Smooth muscle cell (in vitro differentiated cells): ENCODE measurements around the gene KIF25. TPM values are rescaled to one million over a fixed set of nuclear protein-coding genes. Genes with fewer than 3 reads are reported as not detected.

ENCODE experiments used
- DNase-seq: peaks from one replicate; lab custom pipeline; 2025; ENCODE audit not compliant: unreplicated experiment; lab: John Stamatoyannopoulos, UW
- H2AFZ ChIP-seq: fragments of 200-600 bp; sonication (generic); 2 replicates; pipeline ENCODE4 v1.6.0; 2016; ENCODE audit warnings: antibody characterized with exemption, low read depth, mild to moderate bottlenecking
- H3F3A ChIP-seq: fragments of 200-600 bp; sonication (generic); 2 replicates; pipeline ENCODE4 v1.6.0; 2017; ENCODE audit warnings: antibody characterized with exemption, low read depth
- H3K27ac ChIP-seq: fragments of 200-600 bp; sonication (generic); 2 replicates; pipeline ENCODE4 v1.5.1; 2016; ENCODE audit warnings: low read depth, mild to moderate bottlenecking
- H3K27me3 ChIP-seq: fragments of 200-600 bp; sonication (generic); 2 replicates; pipeline ENCODE4 v1.6.1; 2016; ENCODE audit warnings: low read depth, mild to moderate bottlenecking
- H3K36me3 ChIP-seq: fragments of 200-600 bp; sonication (generic); 2 replicates; pipeline ENCODE4 v1.5.1; 2016; ENCODE audit warnings: low read depth
- H3K4me1 ChIP-seq: fragments of 200-600 bp; sonication (generic); 2 replicates; pipeline ENCODE4 v1.5.1; 2016; ENCODE audit warnings: low read depth
- H3K4me2 ChIP-seq: fragments of 200-600 bp; sonication (generic); 2 replicates; pipeline ENCODE4 v1.6.0; 2016; ENCODE audit warnings: mild to moderate bottlenecking
- H3K4me3 ChIP-seq: fragments of 200-600 bp; sonication (generic); 2 replicates; pipeline ENCODE4 v1.5.1; 2016; ENCODE audit warnings: mild to moderate bottlenecking
- H3K79me2 ChIP-seq: fragments of 200-600 bp; sonication (generic); 2 replicates; pipeline ENCODE4 v1.6.0; 2016; ENCODE audit warnings: low read depth, mild to moderate bottlenecking
- H3K9ac ChIP-seq: fragments of 200-600 bp; sonication (generic); 2 replicates; pipeline ENCODE4 v1.6.0; 2016; ENCODE audit warnings: low read depth
- H3K9me3 ChIP-seq: fragments of 200-600 bp; sonication (generic); replicated peaks from 2 replicates; pipeline ENCODE4 v1.5.1; 2016; ENCODE audit warnings: low read depth
- H4K20me1 ChIP-seq: fragments of 200-600 bp; sonication (generic); 2 replicates; pipeline ENCODE4 v1.6.0; 2016; ENCODE audit warnings: low read depth
- CTCF ChIP-seq: fragments of 200-600 bp; sonication (generic); IDR thresholded peaks from 2 replicates; pipeline ENCODE4 v1.5.1; 2017; ENCODE audit warnings: borderline replicate concordance, mild to moderate bottlenecking, antibody characterized with exemption; ENCODE audit not compliant: insufficient read depth, poor library complexity, severe bottlenecking
- WGBS: methylation state at CpG from one replicate; pipeline ENCODE4 v1.1.7; 2016; ENCODE audit warnings: low lambda C conversion rate; 5-methylcytosine and 5-hydroxymethylcytosine counted together
- polyA plus RNA-seq: library from polyadenylated mRNA; unstranded; fragments of >200 nt; fragmentation: Nextera tagmentation; extraction: Ambion mirVana; gene quantifications from 2 replicates; pipeline ENCODE4 v1.2.1, GENCODE V29; 2016
- total RNA-seq: library from RNA; depleted of rRNA; stranded (reverse); fragments of >200 nt; gene quantifications from 2 replicates; pipeline ENCODE4 v1.2.3, GENCODE V29; 2014

KIF25 gene
- total and polyA plus RNA-seq, 2 experiments from 2014 or later = 0.22 to 1.5 TPM

DNA sequence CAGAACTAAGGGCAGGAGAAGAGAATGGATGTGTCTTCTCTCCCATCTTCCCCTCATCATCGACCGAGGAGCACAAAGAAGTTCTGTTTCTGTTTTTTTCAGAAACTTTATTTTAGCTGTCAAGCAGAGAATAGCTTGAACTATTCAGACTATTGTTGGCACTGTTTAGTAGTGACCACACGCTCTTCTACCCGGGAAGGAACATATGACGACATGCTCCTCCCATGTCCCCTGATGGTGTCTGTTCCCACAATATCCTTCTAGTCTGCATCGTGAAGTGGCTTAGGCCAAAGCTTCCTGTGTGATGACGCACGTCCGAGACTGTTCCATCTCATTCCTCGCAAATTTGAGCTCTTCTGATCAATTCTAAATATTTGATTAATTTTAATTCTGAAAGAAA, 27.2 kb upstream of the KIF25 start:
- no peak for DNase-seq
- H3K4me3 ChIP-seq = no peak overlapping the region
- no peaks in the 10 kb centered on the region for H3K9me3 ChIP-seq
- WGBS = 93% methylated on average over 10 of the region's 10 CpGs
- H3K27ac ChIP-seq = no peak overlapping the region
- H3K79me2 ChIP-seq = no peaks in the 10 kb centered on the region
- TF ChIP-seq CTCF = no peak
- no peak overlapping the region for H3K4me2 ChIP-seq
- H3K4me1 ChIP-seq = peaks cover 7% of the 10 kb centered on the region
- H3K9ac ChIP-seq = no peak overlapping the region
- no peaks in the 10 kb centered on the region for H4K20me1 ChIP-seq
- no peak overlapping the region for H2AFZ ChIP-seq
- peaks cover 10% of the 10 kb centered on the region for H3K36me3 ChIP-seq
- H3K27me3 ChIP-seq = no peaks in the 10 kb centered on the region
- H3F3A ChIP-seq = peaks cover 23% of the 10 kb centered on the region

DNA sequence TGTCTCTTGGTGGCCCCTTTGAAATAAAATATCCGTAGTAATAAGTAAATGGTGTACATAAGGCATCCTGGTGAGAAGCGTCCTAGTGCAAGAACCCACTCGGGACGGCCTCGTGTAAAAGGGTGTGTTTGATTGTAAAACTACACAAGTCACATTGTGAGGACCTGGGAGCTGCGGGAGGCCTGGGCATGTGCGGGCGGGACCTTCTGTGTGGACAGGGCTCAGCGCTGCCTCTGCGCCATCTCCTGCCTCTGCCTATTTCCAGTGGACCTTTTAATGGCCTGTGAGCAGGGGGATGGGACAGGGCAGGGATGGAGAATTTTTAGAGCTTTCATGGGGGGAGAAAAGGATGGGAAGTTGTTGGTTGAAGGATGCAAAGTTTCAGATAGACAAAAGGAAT, 25.3 kb upstream of the KIF25 start:
- Histone ChIP-seq H3K79me2 (no peaks in the 10 kb centered on the region), H3K9me3 (no peaks in the 10 kb centered on the region), H3F3A (peaks cover 23% of the 10 kb centered on the region), H3K4me2 (no peak overlapping the region), H3K36me3 (peaks cover 10% of the 10 kb centered on the region), H3K27me3 (no peaks in the 10 kb centered on the region), H3K9ac (no peak overlapping the region), H3K27ac (no peak overlapping the region), H3K4me1 (peaks cover 7% of the 10 kb centered on the region), H2AFZ (no peak overlapping the region), H3K4me3 (no peak overlapping the region), H4K20me1 (no peaks in the 10 kb centered on the region)
- DNase-seq = no peak
- 94% methylated on average over 10 of the region's 10 CpGs for WGBS
- no peak for TF ChIP-seq CTCF

GRCh38 chr6:167973148-167973885, 24.2 kb upstream of the KIF25 start:
- no peak overlapping the region for H3K4me2 ChIP-seq
- peaks cover 10% of the 10 kb centered on the region for H3K36me3 ChIP-seq
- no peaks in the 10 kb centered on the region for H4K20me1 ChIP-seq
- H3K4me3 ChIP-seq = no peak overlapping the region
- no peak overlapping the region for H2AFZ ChIP-seq
- peaks cover 7% of the 10 kb centered on the region for H3K4me1 ChIP-seq
- no peak overlapping the region for H3K9ac ChIP-seq
- no peaks in the 10 kb centered on the region for H3K9me3 ChIP-seq
- H3K79me2 ChIP-seq = no peaks in the 10 kb centered on the region
- DNase-seq = no peak
- WGBS = 79% methylated on average over 9 of the region's 9 CpGs
- H3K27me3 ChIP-seq = no peaks in the 10 kb centered on the region
- peaks cover 23% of the 10 kb centered on the region for H3F3A ChIP-seq
- no peak overlapping the region for H3K27ac ChIP-seq
- no peak for TF ChIP-seq CTCF
